HG02610 (cell line): Measurements from ENCODE around the gene SHISAL1.

Experiments used
- ATAC-seq: cut with Tn5 transposase; IDR thresholded peaks from one replicate; pipeline ENCODE4 v1.9.1; 2021; ENCODE audit warnings: mild to moderate bottlenecking, moderate library complexity; ENCODE audit not compliant: unreplicated experiment

Gene SHISAL1

GRCh38 chr22:44197271-44197670 lies 115.5 kb downstream of the SHISAL1 start:
- no peak for ATAC-seq

GRCh38 chr22:44196731-44197131 lies 116.0 kb downstream of the SHISAL1 start:
- ATAC-seq: no peak

- ATAC-seq: no peak
Measured at GRCh38 chr22:44196241-44196640, 116.5 kb downstream of the SHISAL1 start.

GRCh38 chr22:44195189-44195871 lies 117.4 kb downstream of the SHISAL1 start:
- ATAC-seq: no peak

- no peak for ATAC-seq
Measured at GRCh38 chr22:44194569-44194968, 118.2 kb downstream of the SHISAL1 start.
